Neural cell (in vitro differentiated cells): ENCODE results near the gene ADARB2. TPM values are rescaled to one million over a fixed set of nuclear protein-coding genes. Genes with fewer than 3 reads are reported as not detected.

Experiments
- H2AFZ ChIP-seq: fragments of 200-600, 300-800 bp; sonication (generic), shearing (Covaris generic); 2 replicates; pipeline ENCODE4 v1.6.0; 2014; ENCODE audit warnings: low read depth, mild to moderate bottlenecking, antibody characterized with exemption, low read length, moderate library complexity
- H3F3A ChIP-seq: fragments of 200-600 bp; shearing (Covaris generic); 2 replicates; pipeline ENCODE4 v1.6.1; 2016; ENCODE audit warnings: mild to moderate bottlenecking, moderate library complexity, mixed read lengths, antibody characterized with exemption, low read length; ENCODE audit not compliant: insufficient read depth, poor library complexity, severe bottlenecking
- H3K27ac ChIP-seq: fragments of 200-600, 300-800 bp; sonication (generic), shearing (Covaris generic); 2 replicates; pipeline ENCODE4 v1.5.1; 2014; ENCODE audit warnings: mild to moderate bottlenecking, low read length, moderate library complexity
- H3K27me3 ChIP-seq: fragments of 300-800, 200-600 bp; sonication (generic), shearing (Covaris generic); 2 replicates; pipeline ENCODE4 v1.6.0; 2014; ENCODE audit warnings: mild to moderate bottlenecking, low read depth, low read length, moderate library complexity; ENCODE audit not compliant: insufficient read depth
- H3K36me3 ChIP-seq: fragments of 300-800, 200-600 bp; sonication (generic), shearing (Covaris generic); 2 replicates; pipeline ENCODE4 v1.5.1; 2014; ENCODE audit warnings: mild to moderate bottlenecking, antibody characterized with exemption, low read length, moderate library complexity; ENCODE audit not compliant: insufficient read depth
- H3K4me2 ChIP-seq: fragments of 300-800, 200-600 bp; sonication (generic), shearing (Covaris generic); 2 replicates; pipeline ENCODE4 v1.6.0; 2014; ENCODE audit warnings: mild to moderate bottlenecking, low read length
- H3K4me3 ChIP-seq: fragments of 300-800, 200-600 bp; sonication (generic), shearing (Covaris generic); 2 replicates; pipeline ENCODE4 v1.5.1; 2014; ENCODE audit warnings: mild to moderate bottlenecking, low read length, moderate library complexity
- H3K79me2 ChIP-seq: fragments of 200-600 bp; shearing (Covaris generic); replicated peaks from 2 replicates; pipeline ENCODE4 v1.6.0; 2014; ENCODE audit warnings: mild to moderate bottlenecking, low read length, moderate library complexity; ENCODE audit not compliant: insufficient read depth
- H3K9ac ChIP-seq: fragments of 300-800, 200-600 bp; sonication (generic), shearing (Covaris generic); 2 replicates; pipeline ENCODE4 v1.6.1; 2016; ENCODE audit warnings: mild to moderate bottlenecking, low read length, mixed read lengths
- H3K9me2 ChIP-seq: fragments of 200-600 bp; shearing (Covaris generic); 2 replicates; pipeline ENCODE4 v1.6.1; 2016; ENCODE audit warnings: mild to moderate bottlenecking, low read length, mixed read lengths; ENCODE audit not compliant: insufficient read depth
- H3K9me3 ChIP-seq: fragments of 200-600, 300-800 bp; sonication (generic), shearing (Covaris generic); 2 replicates; pipeline ENCODE4 v1.6.1; 2016; ENCODE audit warnings: mild to moderate bottlenecking, mixed run types, low read length, moderate library complexity, mixed read lengths
- H4K20me1 ChIP-seq: fragments of 200-600 bp; shearing (Covaris generic); 2 replicates; pipeline ENCODE4 v1.6.1; 2016; ENCODE audit warnings: mild to moderate bottlenecking, mixed run types; ENCODE audit not compliant: insufficient read depth
- CTCF ChIP-seq: fragments of 450-650 bp; IDR thresholded peaks from 2 replicates; pipeline ENCODE4 v1.5.1; 2014; ENCODE audit warnings: antibody characterized with exemption, mild to moderate bottlenecking, moderate library complexity; ENCODE audit not compliant: poor library complexity, severe bottlenecking
- EP300 ChIP-seq: fragments of 450-650 bp; conservative IDR thresholded peaks from 2 replicates; pipeline ENCODE4 v1.6.1; 2014; ENCODE audit warnings: antibody characterized with exemption, mild to moderate bottlenecking, moderate library complexity; ENCODE audit not compliant: poor library complexity, severe bottlenecking
- EZH2 ChIP-seq: fragments of 200-600, 300-800 bp; shearing (Covaris generic), sonication (generic); IDR thresholded peaks from 2 replicates; pipeline ENCODE4 v1.6.1; 2014; ENCODE audit warnings: antibody characterized with exemption, low read length, borderline replicate concordance, mild to moderate bottlenecking; ENCODE audit not compliant: insufficient read depth, poor library complexity, severe bottlenecking
- MXI1 ChIP-seq: fragments of 450-650 bp; conservative IDR thresholded peaks from 2 replicates; pipeline ENCODE4 v1.6.1; 2014; ENCODE audit warnings: antibody characterized with exemption, mild to moderate bottlenecking; ENCODE audit not compliant: poor library complexity, severe bottlenecking
- POLR2AphosphoS5 ChIP-seq: IDR thresholded peaks from 2 replicates; pipeline ENCODE4 v1.6.1; 2012
- RAD21 ChIP-seq: fragments of 450-650 bp; conservative IDR thresholded peaks from 2 replicates; pipeline ENCODE4 v1.6.1; 2014; ENCODE audit warnings: antibody characterized with exemption, mild to moderate bottlenecking, moderate library complexity
- REST ChIP-seq: IDR thresholded peaks from 2 replicates; pipeline ENCODE4 v1.6.1; 2012; ENCODE audit warnings: borderline replicate concordance
- SMC3 ChIP-seq: fragments of 450-650 bp; conservative IDR thresholded peaks from 2 replicates; pipeline ENCODE4 v1.6.1; 2014; ENCODE audit warnings: antibody characterized with exemption, mild to moderate bottlenecking, moderate library complexity; ENCODE audit not compliant: poor library complexity
- TAF1 ChIP-seq: IDR thresholded peaks from 2 replicates; pipeline ENCODE4 v1.6.1; 2012; ENCODE audit warnings: low read depth
- polyA plus RNA-seq: library from polyadenylated mRNA; depleted of rRNA; stranded (reverse); fragments of >200 nt; gene quantifications from 2 replicates; pipeline ENCODE4 v1.2.3, GENCODE V29; 2014

The ADARB2 gene
- polyA plus RNA-seq, 1 donor from 2014 or later: 3.6 TPM

GRCh38 chr10:1287487-1287886 is 449.8 kb downstream of the ADARB2 start:
- H3K27me3 ChIP-seq: no peaks in the 10 kb centered on the region
- no peaks in the 10 kb centered on the region for H3K9me2 ChIP-seq
- H2AFZ ChIP-seq: no peak overlapping the region
- no peak overlapping the region for H3K4me2 ChIP-seq
- H3F3A ChIP-seq: no peaks in the 10 kb centered on the region
- H3K9me3 ChIP-seq: no peaks in the 10 kb centered on the region
- H4K20me1 ChIP-seq: no peaks in the 10 kb centered on the region
- TF ChIP-seq TAF1: no peak
- no peak for TF ChIP-seq POLR2AphosphoS5
- TF ChIP-seq EZH2: no peak
- no peak for TF ChIP-seq RAD21
- no peak for TF ChIP-seq MXI1
- TF ChIP-seq CTCF: no peak
- TF ChIP-seq REST: no peak
- no peak for TF ChIP-seq EP300
- no peak for TF ChIP-seq SMC3
- H3K4me3 ChIP-seq: no peak overlapping the region
- H3K79me2 ChIP-seq: no peaks in the 10 kb centered on the region
- H3K9ac ChIP-seq: no peak overlapping the region
- no peak overlapping the region for H3K27ac ChIP-seq
- H3K36me3 ChIP-seq: no peaks in the 10 kb centered on the region

- Histone ChIP-seq H3K36me3 (no peaks in the 10 kb centered on the region), H3K79me2 (no peaks in the 10 kb centered on the region), H3K4me3 (no peak overlapping the region), H3K27me3 (no peaks in the 10 kb centered on the region), H4K20me1 (no peaks in the 10 kb centered on the region), H3K27ac (no peak overlapping the region), H3K9me2 (no peaks in the 10 kb centered on the region), H3K4me2 (no peak overlapping the region), H3K9me3 (no peaks in the 10 kb centered on the region), H2AFZ (no peak overlapping the region), H3F3A (no peaks in the 10 kb centered on the region), H3K9ac (no peak overlapping the region)
- TF ChIP-seq EP300 (no peak), CTCF (no peak), MXI1 (no peak), RAD21 (no peak), SMC3 (no peak), EZH2 (no peak), POLR2AphosphoS5 (no peak), TAF1 (no peak), REST (no peak)
Observed at GRCh38 chr10:1284076-1284475, 453.2 kb downstream of the ADARB2 start.
